Lower lobe of right lung (tissue), 2 donors: ENCODE data around the gene SLIT3. TPM values are rescaled to one million over a fixed set of nuclear protein-coding genes. Genes with fewer than 3 reads are reported as not detected.

ENCODE experiments used
- ATAC-seq, 2 donors: fragments of 200-7000 bp; cut with Tn5 transposase; one replicate each; pipeline ENCODE4 v1.9.1; 2020 to 2022; ENCODE audit warnings: mild to moderate bottlenecking in 2 of 2, moderate library complexity in 2 of 2
- DNase-seq: peaks from one replicate; pipeline ENCODE4 v3.0.0-alpha.2; 2020
- H3K27ac ChIP-seq: fragments of 200-600 bp; one replicate; pipeline ENCODE4 v1.8.0; 2022
- H3K27me3 ChIP-seq: fragments of 200-600 bp; one replicate; pipeline ENCODE4 v1.8.0; 2022; ENCODE audit warnings: low read depth
- H3K36me3 ChIP-seq: fragments of 200-600 bp; one replicate; pipeline ENCODE4 v1.8.0; 2022; ENCODE audit warnings: mild to moderate bottlenecking
- H3K4me1 ChIP-seq: fragments of 200-600 bp; one replicate; pipeline ENCODE4 v1.8.0; 2022
- H3K4me3 ChIP-seq: fragments of 200-600 bp; one replicate; pipeline ENCODE4 v1.8.0; 2022; ENCODE audit warnings: mild to moderate bottlenecking
- H3K9me3 ChIP-seq: fragments of 200-600 bp; one replicate; pipeline ENCODE4 v1.8.0; 2022
- intact Hi-C: fragments of 100-400 bp; cut with DNase I; formaldehyde crosslinking; loops from one replicate; pipeline ENCODE4 v1.11.0; 2022
- total RNA-seq: library from RNA; stranded (reverse); fragmentation: NEBNext Ultra II Directional; extraction: Animal tissue kit (Norgen Biotek cat#: 25700); gene quantifications from one replicate; pipeline ENCODE4 v1.2.1, GENCODE V29; 2021
- TF ChIP-seq, protein P1 (sequence below): fragments of 200-600 bp; IDR thresholded peaks from one replicate; pipeline ENCODE4 v1.8.0; 2022; ENCODE audit warnings: antibody characterized with exemption, mild to moderate bottlenecking
- donor health status: DM: no; HTN: yes; CAD: no; lungs with severe emphysema.

SLIT3 gene
- total RNA-seq, 1 donor from 2014 or later: 48.6 TPM

DNA sequence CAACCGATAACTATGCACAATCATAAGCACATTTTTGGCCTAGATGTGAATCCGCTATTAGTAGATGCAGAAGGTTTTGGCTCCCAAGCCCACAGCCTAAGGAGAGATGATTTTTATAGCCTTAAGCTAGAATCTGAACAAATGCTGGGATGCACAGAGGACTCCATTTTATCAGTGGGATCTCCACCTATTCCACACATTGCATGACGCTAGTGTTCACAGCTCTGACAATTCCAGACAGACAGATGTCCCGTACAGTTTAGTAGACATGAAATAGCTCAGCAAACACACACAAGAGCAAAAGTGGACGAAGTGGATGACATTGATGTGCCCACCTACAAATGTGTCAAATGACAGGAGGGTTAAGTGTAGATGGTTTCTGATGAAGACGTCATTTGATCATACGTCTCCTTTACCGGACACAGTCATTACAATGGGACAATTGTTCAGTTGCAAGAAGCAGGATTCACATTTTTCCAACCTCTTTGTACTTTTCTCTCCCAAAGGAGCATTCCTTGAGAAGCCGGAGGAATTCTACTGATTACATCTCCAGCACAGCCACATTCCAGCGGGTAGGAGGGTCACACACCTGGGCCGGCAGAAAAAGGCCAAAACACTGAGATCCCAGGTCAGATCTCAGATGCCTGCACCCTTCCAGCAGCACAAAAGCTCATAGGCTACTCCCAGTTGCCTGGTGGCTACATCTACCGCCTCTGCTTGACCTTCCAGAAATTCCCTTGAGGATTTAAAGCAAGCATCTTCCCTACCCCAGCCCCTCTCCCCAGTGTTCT, 202.4 kb downstream of the SLIT3 start:
- intact Hi-C loops: no loop called here

GRCh38 chr5:169097374-169098326, 203.3 kb downstream of the SLIT3 start:
- Histone ChIP-seq H3K27me3 (no peaks in the 10 kb centered on the region), H3K27ac (no peak overlapping the region), H3K36me3 (no peaks in the 10 kb centered on the region), H3K9me3 (no peaks in the 10 kb centered on the region), H3K4me3 (no peak overlapping the region), H3K4me1 (no peaks in the 10 kb centered on the region)
- intact Hi-C loops: no loop called here
- TF ChIP-seq, protein P1, sequence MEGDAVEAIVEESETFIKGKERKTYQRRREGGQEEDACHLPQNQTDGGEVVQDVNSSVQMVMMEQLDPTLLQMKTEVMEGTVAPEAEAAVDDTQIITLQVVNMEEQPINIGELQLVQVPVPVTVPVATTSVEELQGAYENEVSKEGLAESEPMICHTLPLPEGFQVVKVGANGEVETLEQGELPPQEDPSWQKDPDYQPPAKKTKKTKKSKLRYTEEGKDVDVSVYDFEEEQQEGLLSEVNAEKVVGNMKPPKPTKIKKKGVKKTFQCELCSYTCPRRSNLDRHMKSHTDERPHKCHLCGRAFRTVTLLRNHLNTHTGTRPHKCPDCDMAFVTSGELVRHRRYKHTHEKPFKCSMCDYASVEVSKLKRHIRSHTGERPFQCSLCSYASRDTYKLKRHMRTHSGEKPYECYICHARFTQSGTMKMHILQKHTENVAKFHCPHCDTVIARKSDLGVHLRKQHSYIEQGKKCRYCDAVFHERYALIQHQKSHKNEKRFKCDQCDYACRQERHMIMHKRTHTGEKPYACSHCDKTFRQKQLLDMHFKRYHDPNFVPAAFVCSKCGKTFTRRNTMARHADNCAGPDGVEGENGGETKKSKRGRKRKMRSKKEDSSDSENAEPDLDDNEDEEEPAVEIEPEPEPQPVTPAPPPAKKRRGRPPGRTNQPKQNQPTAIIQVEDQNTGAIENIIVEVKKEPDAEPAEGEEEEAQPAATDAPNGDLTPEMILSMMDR: no peak
- no peak for DNase-seq
- ATAC-seq: no peak

More for the DNA sequence above, 202.4 kb downstream of the SLIT3 start:
- Histone ChIP-seq H3K27me3 (no peaks in the 10 kb centered on the region), H3K27ac (no peak overlapping the region), H3K4me3 (no peak overlapping the region), H3K4me1 (no peaks in the 10 kb centered on the region), H3K9me3 (no peaks in the 10 kb centered on the region), H3K36me3 (no peaks in the 10 kb centered on the region)
- ATAC-seq (no peak), DNase-seq (no peak)
- TF ChIP-seq, protein P1: no peak

GRCh38 chr5:169095976-169096375, 205.0 kb downstream of the SLIT3 start:
- Histone ChIP-seq H3K9me3 (no peaks in the 10 kb centered on the region), H3K4me3 (no peak overlapping the region), H3K36me3 (no peaks in the 10 kb centered on the region), H3K27me3 (no peaks in the 10 kb centered on the region), H3K27ac (no peak overlapping the region), H3K4me1 (no peaks in the 10 kb centered on the region)
- intact Hi-C loops: no loop called here
- DNase-seq (no peak), ATAC-seq (no peak)
- TF ChIP-seq, protein P1: no peak

GRCh38 chr5:169095410-169095960, 205.5 kb downstream of the SLIT3 start:
- Histone ChIP-seq H3K4me3 (no peak overlapping the region), H3K27ac (no peak overlapping the region), H3K4me1 (no peaks in the 10 kb centered on the region), H3K27me3 (no peaks in the 10 kb centered on the region), H3K9me3 (no peaks in the 10 kb centered on the region), H3K36me3 (no peaks in the 10 kb centered on the region)
- no peak for DNase-seq
- TF ChIP-seq, protein P1: no peak
- intact Hi-C loops: no loop called here
- ATAC-seq: no peak

GRCh38 chr5:169094586-169095409, 206.1 kb downstream of the SLIT3 start:
- TF ChIP-seq, protein P1: no peak
- no peaks in the 10 kb centered on the region for H3K9me3 ChIP-seq
- no peaks in the 10 kb centered on the region for H3K4me1 ChIP-seq
- H3K36me3 ChIP-seq: no peaks in the 10 kb centered on the region
- intact Hi-C loops: no loop called here
- ATAC-seq: no peak
- H3K27ac ChIP-seq: no peak overlapping the region
- H3K4me3 ChIP-seq: no peak overlapping the region
- no peak for DNase-seq
- no peaks in the 10 kb centered on the region for H3K27me3 ChIP-seq
